Brain microvascular endothelial cell (primary cell): ENCODE results near the gene OR51B5.
"Not testable (repeated sequence)": the region's sequence is repeated elsewhere in the genome, so short reads cannot be mapped to it uniquely, and the experiment has no call there.

Source experiments
- DNase-seq: peaks from one replicate; pipeline ENCODE4 v3.0.0-alpha.2; 2020
- H3K27ac ChIP-seq: fragments of 250-450 bp; sonication (Bioruptor Pico); 2 replicates; pipeline ENCODE4 v1.5.1; 2020; ENCODE audit warnings: mild to moderate bottlenecking, moderate library complexity
- H3K27me3 ChIP-seq: fragments of 250-450 bp; sonication (Bioruptor Pico); replicated peaks from 2 replicates; pipeline ENCODE4 v1.5.1; 2020; ENCODE audit warnings: mild to moderate bottlenecking
- H3K36me3 ChIP-seq: fragments of 250-450 bp; sonication (Bioruptor Pico); replicated peaks from 2 replicates; pipeline ENCODE4 v1.5.1; 2020; ENCODE audit warnings: mild to moderate bottlenecking
- H3K4me3 ChIP-seq: 2 replicates; pipeline ENCODE4 v1.5.1; 2011; ENCODE audit warnings: low read depth, mild to moderate bottlenecking, control low read depth, low read length, moderate library complexity
- in situ Hi-C: cut with HindIII; loops from 2 replicates; pipeline ENCODE4 v1.10.0; 2017; ENCODE audit warnings: low sequenced_read_pairs, low pct_ligation_motif_present
- TF ChIP-seq, protein P1 (sequence below): IDR thresholded peaks from 2 replicates; pipeline ENCODE4 v1.5.1; 2011; ENCODE audit warnings: low read depth, mild to moderate bottlenecking, moderate library complexity, low read length, control low read depth, inconsistent platforms; ENCODE audit errors: missing control alignments

The OR51B5 gene

GRCh38 chr11:5301846-5302245 is 41.5 kb downstream of the OR51B5 start, which contains the start of gene OR51B4:
Gene OR51B4, minus strand, starts transcription at chr11:5301946. Its CDS starts 0 bp downstream, at chr11:5301946.
- no peak for DNase-seq
- TF ChIP-seq, protein P1, sequence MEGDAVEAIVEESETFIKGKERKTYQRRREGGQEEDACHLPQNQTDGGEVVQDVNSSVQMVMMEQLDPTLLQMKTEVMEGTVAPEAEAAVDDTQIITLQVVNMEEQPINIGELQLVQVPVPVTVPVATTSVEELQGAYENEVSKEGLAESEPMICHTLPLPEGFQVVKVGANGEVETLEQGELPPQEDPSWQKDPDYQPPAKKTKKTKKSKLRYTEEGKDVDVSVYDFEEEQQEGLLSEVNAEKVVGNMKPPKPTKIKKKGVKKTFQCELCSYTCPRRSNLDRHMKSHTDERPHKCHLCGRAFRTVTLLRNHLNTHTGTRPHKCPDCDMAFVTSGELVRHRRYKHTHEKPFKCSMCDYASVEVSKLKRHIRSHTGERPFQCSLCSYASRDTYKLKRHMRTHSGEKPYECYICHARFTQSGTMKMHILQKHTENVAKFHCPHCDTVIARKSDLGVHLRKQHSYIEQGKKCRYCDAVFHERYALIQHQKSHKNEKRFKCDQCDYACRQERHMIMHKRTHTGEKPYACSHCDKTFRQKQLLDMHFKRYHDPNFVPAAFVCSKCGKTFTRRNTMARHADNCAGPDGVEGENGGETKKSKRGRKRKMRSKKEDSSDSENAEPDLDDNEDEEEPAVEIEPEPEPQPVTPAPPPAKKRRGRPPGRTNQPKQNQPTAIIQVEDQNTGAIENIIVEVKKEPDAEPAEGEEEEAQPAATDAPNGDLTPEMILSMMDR: no peak
- in situ Hi-C loops: no loop called here

DNA sequence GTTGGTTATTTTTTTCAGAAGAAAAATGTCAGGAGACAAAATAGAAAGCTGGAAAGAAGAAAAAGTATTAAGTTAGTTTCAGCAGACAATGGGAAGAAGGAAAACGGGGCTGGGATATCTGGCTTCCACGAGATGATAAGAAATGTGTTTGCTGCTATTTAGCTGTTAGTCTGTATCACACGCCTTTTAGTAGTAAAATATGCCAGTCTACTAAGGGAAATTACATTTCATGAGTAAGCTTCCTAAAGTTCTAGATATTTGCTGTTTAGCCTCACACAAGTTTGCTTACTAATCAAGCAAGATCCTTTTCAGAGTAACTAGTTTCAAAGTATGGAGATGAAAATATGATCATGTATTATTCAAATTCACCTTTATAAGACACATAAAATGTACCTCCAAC is 43.1 kb downstream of the OR51B5 start:
- Histone ChIP-seq H3K36me3 (no peaks in the 10 kb centered on the region), H3K27me3 (no peaks in the 10 kb centered on the region), H3K27ac (no peak overlapping the region), H3K4me3 (no peak overlapping the region)
- TF ChIP-seq, protein P1: no peak
- in situ Hi-C loops: no loop called here
- DNase-seq: no peak

More at GRCh38 chr11:5301846-5302245, 41.5 kb downstream of the OR51B5 start, which contains the start of gene OR51B4:
- Histone ChIP-seq H3K27ac (no peak within 1 kb of the TSS), H3K27me3 (no peaks in the 10 kb centered on the region), H3K4me3 (no peak within 1 kb of the TSS), H3K36me3 (no peaks in the 10 kb centered on the region)

GRCh38 chr11:5298451-5298850 is 44.9 kb downstream of the OR51B5 start:
- TF ChIP-seq, protein P1: no peak
- in situ Hi-C loops: no loop called here

GRCh38 chr11:5297721-5298323 is 45.5 kb downstream of the OR51B5 start:
- peak; percentile 27 for DNase-seq
- in situ Hi-C loops: no loop called here
- no peak overlapping the region for H3K4me3 ChIP-seq
- no peaks in the 10 kb centered on the region for H3K27me3 ChIP-seq
- TF ChIP-seq, protein P1: no peak
- no peak overlapping the region for H3K27ac ChIP-seq
- no peaks in the 10 kb centered on the region for H3K36me3 ChIP-seq

More at GRCh38 chr11:5298451-5298850, 44.9 kb downstream of the OR51B5 start:
- DNase-seq: no peak
- Histone ChIP-seq H3K36me3 (no peaks in the 10 kb centered on the region), H3K27me3 (no peaks in the 10 kb centered on the region), H3K4me3 (no peak overlapping the region), H3K27ac (no peak overlapping the region)

- H3K4me3 ChIP-seq, H3K36me3 ChIP-seq, H3K27ac ChIP-seq, H3K27me3 ChIP-seq, in situ Hi-C loops, DNase-seq: not testable (repeated sequence)
Observed at GRCh38 chr11:5294342-5294995, 48.9 kb downstream of the OR51B5 start.

- in situ Hi-C loops: no loop called here
- no peaks in the 10 kb centered on the region for H3K36me3 ChIP-seq
- H3K27me3 ChIP-seq: no peaks in the 10 kb centered on the region
- TF ChIP-seq, protein P1: no peak
- DNase-seq: no peak
- no peak overlapping the region for H3K4me3 ChIP-seq
- no peak overlapping the region for H3K27ac ChIP-seq
Observed at GRCh38 chr11:5293028-5293427, 50.3 kb downstream of the OR51B5 start.
